Endothelial cell (in vitro differentiated cells): ENCODE results near the gene ATP6V0E2. TPM values are rescaled to one million over a fixed set of nuclear protein-coding genes. Genes with fewer than 3 reads are reported as not detected.

Experiments
- DNase-seq: peaks from one replicate; pipeline ENCODE4 v3.0.0; 2021; ENCODE audit warnings: low spot score
- H3K27ac Mint-ChIP-seq: one replicate; pipeline ENCODE4 v1.8.0; 2021; ENCODE audit warnings: mixed read lengths, inconsistent platforms; ENCODE audit not compliant: unreplicated experiment
- H3K27me3 Mint-ChIP-seq: one replicate; pipeline ENCODE4 v1.8.0; 2021; ENCODE audit warnings: mild to moderate bottlenecking, moderate library complexity, mixed read lengths, inconsistent platforms; ENCODE audit not compliant: unreplicated experiment
- H3K36me3 Mint-ChIP-seq: one replicate; pipeline ENCODE4 v1.8.0; 2021; ENCODE audit warnings: mild to moderate bottlenecking, low read depth, mixed read lengths, inconsistent platforms; ENCODE audit not compliant: unreplicated experiment
- H3K4me1 Mint-ChIP-seq: one replicate; pipeline ENCODE4 v1.8.0; 2021; ENCODE audit warnings: mild to moderate bottlenecking, mixed read lengths, inconsistent platforms; ENCODE audit not compliant: unreplicated experiment
- H3K4me3 Mint-ChIP-seq: one replicate; pipeline ENCODE4 v1.8.0; 2021; ENCODE audit warnings: mild to moderate bottlenecking, mixed read lengths, inconsistent platforms; ENCODE audit not compliant: unreplicated experiment
- H3K9me3 Mint-ChIP-seq: one replicate; pipeline ENCODE4 v1.8.0; 2021; ENCODE audit warnings: mixed read lengths, inconsistent platforms; ENCODE audit not compliant: unreplicated experiment
- total RNA-seq: library from RNA; stranded (reverse); fragmentation: NEBNext Ultra II Directional; extraction: Animal tissue kit (Norgen Biotek cat#: 25700); gene quantifications from one replicate; pipeline ENCODE4 v1.2.1, GENCODE V29; 2021; ENCODE audit not compliant: unreplicated experiment
- TF ChIP-seq, protein P1 (sequence below): fragments of 200-600 bp; sonication (generic); IDR thresholded peaks from one replicate; pipeline ENCODE4 v1.5.0; 2021; ENCODE audit warnings: antibody characterized with exemption; ENCODE audit not compliant: unreplicated experiment

Gene ATP6V0E2
- total RNA-seq, 1 donor from 2014 or later = 18.5 TPM

DNA sequence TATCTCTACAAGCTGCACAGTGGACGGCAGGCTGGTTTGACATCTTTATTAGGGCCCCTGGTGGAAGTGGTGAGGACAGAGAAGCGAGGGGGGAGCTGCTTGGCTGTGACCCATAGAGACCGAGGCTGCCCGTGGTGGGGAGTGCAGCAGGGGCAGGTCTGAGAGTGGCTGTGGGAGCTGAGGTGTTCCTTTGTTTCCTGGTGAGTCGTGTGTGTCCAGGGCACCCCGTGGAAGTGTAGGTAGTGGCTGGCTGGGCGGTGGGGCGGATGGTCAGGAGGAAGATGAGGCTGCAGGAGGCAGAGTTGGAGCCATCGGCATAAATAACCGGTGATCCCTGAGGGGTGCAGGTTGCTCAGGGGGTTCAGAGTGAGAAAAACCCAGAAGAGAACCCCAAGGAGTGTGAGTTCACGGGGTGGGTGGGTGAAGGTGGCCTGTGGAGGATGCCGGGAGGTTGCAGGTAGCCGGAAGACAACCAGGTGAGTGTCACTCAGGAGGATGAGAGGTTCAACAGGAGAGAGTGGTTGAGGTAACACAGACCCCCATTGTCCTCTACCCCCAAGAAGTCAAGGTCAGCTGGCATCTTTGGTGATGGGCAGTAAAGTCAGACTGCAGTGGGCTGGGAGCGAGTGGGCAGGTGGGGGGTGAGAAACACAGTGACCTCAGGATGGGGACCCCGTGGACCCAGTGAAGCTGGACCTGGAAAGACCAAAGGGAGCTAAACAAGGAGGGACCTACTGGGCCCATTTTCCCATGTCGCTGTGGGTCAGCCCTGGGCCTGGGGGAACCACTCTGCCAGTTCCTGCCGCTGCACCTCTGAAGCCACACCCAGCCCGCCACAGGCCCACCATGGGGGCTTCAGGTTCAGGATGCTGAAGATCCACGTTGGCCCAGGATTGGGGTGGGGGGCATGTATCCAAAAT lies 7.8 kb downstream of the ATP6V0E2 start:
- Mint-ChIP-seq H3K27ac (no peak overlapping the region), H3K4me3 (no peak overlapping the region), H3K4me1 (no peaks in the 10 kb centered on the region), H3K36me3 (no peaks in the 10 kb centered on the region), H3K9me3 (no peaks in the 10 kb centered on the region), H3K27me3 (peaks cover 8% of the 10 kb centered on the region)
- DNase-seq = no peak
- TF ChIP-seq, protein P1, sequence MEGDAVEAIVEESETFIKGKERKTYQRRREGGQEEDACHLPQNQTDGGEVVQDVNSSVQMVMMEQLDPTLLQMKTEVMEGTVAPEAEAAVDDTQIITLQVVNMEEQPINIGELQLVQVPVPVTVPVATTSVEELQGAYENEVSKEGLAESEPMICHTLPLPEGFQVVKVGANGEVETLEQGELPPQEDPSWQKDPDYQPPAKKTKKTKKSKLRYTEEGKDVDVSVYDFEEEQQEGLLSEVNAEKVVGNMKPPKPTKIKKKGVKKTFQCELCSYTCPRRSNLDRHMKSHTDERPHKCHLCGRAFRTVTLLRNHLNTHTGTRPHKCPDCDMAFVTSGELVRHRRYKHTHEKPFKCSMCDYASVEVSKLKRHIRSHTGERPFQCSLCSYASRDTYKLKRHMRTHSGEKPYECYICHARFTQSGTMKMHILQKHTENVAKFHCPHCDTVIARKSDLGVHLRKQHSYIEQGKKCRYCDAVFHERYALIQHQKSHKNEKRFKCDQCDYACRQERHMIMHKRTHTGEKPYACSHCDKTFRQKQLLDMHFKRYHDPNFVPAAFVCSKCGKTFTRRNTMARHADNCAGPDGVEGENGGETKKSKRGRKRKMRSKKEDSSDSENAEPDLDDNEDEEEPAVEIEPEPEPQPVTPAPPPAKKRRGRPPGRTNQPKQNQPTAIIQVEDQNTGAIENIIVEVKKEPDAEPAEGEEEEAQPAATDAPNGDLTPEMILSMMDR = no peak

DNA sequence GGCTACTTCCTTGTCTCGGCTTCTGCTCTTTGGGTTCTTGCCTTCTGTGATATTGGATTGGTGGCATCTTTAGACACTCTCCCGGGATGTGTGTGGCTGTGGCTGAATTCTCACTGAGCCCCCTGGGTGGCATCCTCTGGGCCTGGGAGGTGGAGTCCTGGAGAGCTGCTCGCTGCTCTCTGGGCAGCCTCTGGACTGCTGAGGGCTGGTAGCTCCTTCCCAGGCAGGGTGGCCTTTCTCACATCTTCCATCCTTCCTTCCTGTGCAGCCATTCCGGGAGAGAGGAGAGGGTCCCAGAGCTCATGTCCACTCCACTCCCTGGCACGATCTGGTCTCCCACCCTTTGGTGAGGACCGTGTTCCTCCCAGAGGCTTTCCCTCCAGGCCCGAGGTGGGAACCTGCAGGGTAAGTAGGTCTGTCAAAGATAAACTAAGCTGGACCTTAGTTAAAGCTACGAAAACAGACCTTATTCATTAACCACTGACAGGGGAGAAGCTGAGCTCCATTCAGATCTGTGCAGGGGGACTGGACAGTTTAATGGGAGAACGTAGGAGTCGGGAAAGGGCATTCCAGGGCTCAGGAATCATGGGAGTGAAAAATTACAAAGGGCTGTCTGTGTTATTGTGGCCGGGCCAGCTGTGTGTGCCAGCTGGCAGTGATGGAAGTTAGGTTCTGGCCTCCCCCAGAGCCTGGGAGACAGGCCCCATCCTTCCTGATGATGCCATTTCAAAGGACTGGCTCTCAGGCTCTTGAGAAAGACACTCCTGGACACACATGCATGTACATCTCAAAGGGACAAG lies 8.7 kb downstream of the ATP6V0E2 start:
- Mint-ChIP-seq H3K27me3 (peaks cover 9% of the 10 kb centered on the region), H3K4me1 (no peaks in the 10 kb centered on the region), H3K4me3 (no peak overlapping the region), H3K36me3 (no peaks in the 10 kb centered on the region), H3K9me3 (no peaks in the 10 kb centered on the region), H3K27ac (no peak overlapping the region)
- TF ChIP-seq, protein P1 = no peak
- no peak for DNase-seq

DNA sequence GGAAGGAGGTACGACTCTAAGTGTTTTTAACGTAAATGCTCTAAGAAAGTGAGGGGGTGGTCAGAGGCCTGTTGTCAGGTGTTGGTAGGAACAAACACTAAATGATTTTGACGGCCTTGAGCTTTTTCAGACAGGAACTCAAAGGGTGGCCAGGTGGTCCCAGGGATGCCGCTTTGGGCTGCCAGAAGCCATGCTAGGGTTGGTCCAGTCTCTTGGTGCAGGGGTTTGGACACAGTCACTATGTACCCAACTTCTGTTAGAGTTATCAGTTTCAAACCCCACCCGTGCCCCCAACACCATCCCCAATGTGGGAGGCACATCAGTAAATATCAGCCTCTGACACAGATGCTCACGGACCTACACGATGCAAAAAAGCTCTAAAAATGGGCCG lies 9.3 kb downstream of the ATP6V0E2 start:
- TF ChIP-seq, protein P1 = no peak
- Mint-ChIP-seq H3K4me3 (no peak overlapping the region), H3K27ac (no peak overlapping the region), H3K9me3 (no peaks in the 10 kb centered on the region), H3K27me3 (peaks cover 9% of the 10 kb centered on the region), H3K4me1 (no peaks in the 10 kb centered on the region), H3K36me3 (no peaks in the 10 kb centered on the region)
- no peak for DNase-seq

DNA sequence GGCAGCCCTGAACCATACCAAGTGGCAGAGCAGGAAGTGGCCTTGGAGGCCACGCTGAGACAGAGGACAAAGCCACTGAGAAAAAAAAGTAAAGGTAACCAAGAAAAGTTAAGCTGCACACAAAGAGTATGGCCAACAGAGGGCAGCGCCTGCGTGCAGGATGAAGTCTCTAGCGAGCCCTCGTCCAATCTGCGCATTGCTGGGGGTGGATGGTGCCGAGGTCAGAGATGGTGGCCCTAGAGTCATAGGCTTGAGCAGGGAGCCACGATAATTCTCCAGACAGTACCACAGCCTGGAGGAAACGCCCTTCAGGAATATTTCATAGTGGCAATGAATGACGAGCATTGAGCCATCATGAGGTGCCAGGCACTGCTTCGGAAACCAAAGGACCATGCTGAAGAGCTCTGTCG lies 9.7 kb downstream of the ATP6V0E2 start:
- TF ChIP-seq, protein P1 = peak; percentile 68
- H3K4me3 Mint-ChIP-seq = no peak overlapping the region
- H3K36me3 Mint-ChIP-seq = no peaks in the 10 kb centered on the region
- peak; percentile 67 for DNase-seq
- H3K4me1 Mint-ChIP-seq = no peaks in the 10 kb centered on the region
- H3K27me3 Mint-ChIP-seq = peaks cover 9% of the 10 kb centered on the region
- H3K27ac Mint-ChIP-seq = no peak overlapping the region
- no peaks in the 10 kb centered on the region for H3K9me3 Mint-ChIP-seq
